ENCODE data around the gene SASH1.

- TF ChIP-seq, protein P1, sequence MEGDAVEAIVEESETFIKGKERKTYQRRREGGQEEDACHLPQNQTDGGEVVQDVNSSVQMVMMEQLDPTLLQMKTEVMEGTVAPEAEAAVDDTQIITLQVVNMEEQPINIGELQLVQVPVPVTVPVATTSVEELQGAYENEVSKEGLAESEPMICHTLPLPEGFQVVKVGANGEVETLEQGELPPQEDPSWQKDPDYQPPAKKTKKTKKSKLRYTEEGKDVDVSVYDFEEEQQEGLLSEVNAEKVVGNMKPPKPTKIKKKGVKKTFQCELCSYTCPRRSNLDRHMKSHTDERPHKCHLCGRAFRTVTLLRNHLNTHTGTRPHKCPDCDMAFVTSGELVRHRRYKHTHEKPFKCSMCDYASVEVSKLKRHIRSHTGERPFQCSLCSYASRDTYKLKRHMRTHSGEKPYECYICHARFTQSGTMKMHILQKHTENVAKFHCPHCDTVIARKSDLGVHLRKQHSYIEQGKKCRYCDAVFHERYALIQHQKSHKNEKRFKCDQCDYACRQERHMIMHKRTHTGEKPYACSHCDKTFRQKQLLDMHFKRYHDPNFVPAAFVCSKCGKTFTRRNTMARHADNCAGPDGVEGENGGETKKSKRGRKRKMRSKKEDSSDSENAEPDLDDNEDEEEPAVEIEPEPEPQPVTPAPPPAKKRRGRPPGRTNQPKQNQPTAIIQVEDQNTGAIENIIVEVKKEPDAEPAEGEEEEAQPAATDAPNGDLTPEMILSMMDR (tag by site-specific recombination; IDR thresholded peaks at IDR 0.05): no peak
- no peak for TF ChIP-seq TCF7L2 (IDR thresholded peaks at IDR 0.05; ENCODE audit: borderline replicate concordance, low read depth, low read length)
- TF ChIP-seq GLI4 (tag by site-specific recombination; IDR thresholded peaks at IDR 0.05): no peak
- TF ChIP-seq OSR2 (tag by site-specific recombination; IDR thresholded peaks at IDR 0.05): peak; percentile 55; the same call in 1 of the 2 replicates
- TF ChIP-seq ZNF274 (IDR thresholded peaks at IDR 0.05; ENCODE audit: low read length): no peak
- no peak for TF ChIP-seq ZNF274 (tag by site-specific recombination; IDR thresholded peaks at IDR 0.05; ENCODE audit: borderline replicate concordance)
- 0 out of 2 replicates have a peak, but pooled peaks have one; percentile 7 for TF ChIP-seq SP2 (tag by site-specific recombination; IDR thresholded peaks at IDR 0.05)
Observed at GRCh38 chr6:148501178-148501590, 158.5 kb downstream of the SASH1 start.

All from HEK293 (cell line).